GM21367 (cell line): ENCODE measurements around the gene NOTO.
A peak's percentile ranks its signal among the peaks of the same experiment; 100 is the strongest.
"Not testable (repeated sequence)": the region's sequence is repeated elsewhere in the genome, so short reads cannot be mapped to it uniquely, and the experiment has no call there.

Source experiments
- ATAC-seq: cut with Tn5 transposase; IDR thresholded peaks from one replicate; pipeline ENCODE4 v1.9.1; 2021; ENCODE audit not compliant: unreplicated experiment

NOTO gene

GRCh38 chr2:73202156-73203054 is at the start of gene NOTO:
Gene NOTO (plus strand): TSS chr2:73202574. CDS start chr2:73202667, 93 bp downstream.
- ATAC-seq: no peak

- no peak for ATAC-seq
Observed at GRCh38 chr2:73156539-73157124, 45.7 kb upstream of the NOTO start.

DNA sequence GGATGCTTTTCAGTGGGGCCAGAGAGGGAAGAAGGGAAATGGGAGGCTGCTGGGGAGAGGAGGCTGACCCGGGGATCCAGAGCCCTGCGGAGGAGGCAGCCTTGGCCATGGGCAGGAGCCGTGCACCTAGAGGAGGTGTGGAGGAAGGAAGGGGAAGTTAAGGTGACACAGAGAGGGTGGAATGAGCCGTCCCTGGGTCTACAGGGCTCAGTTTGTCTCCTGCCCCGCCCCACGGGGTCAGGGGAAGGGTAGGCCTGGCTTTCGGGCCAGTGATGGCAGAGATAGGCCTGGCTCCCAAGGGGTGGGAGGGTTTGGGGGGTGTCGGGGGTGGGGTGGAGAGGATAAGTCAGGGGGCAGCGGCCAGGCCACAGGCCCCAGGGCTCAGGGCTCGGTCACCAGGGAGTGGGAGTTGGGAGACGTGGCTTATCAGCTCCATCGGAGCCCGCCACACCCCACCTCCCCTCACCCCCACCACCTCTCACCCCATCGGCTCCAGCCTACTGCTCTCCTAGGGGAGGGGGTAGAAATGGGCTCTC is 39.5 kb upstream of the NOTO start:
- no peak for ATAC-seq

GRCh38 chr2:73163483-73164367 is 38.6 kb upstream of the NOTO start:
- ATAC-seq: peak; percentile 73

- not testable (repeated sequence) for ATAC-seq
Observed at GRCh38 chr2:73165978-73166377, 36.4 kb upstream of the NOTO start.

DNA sequence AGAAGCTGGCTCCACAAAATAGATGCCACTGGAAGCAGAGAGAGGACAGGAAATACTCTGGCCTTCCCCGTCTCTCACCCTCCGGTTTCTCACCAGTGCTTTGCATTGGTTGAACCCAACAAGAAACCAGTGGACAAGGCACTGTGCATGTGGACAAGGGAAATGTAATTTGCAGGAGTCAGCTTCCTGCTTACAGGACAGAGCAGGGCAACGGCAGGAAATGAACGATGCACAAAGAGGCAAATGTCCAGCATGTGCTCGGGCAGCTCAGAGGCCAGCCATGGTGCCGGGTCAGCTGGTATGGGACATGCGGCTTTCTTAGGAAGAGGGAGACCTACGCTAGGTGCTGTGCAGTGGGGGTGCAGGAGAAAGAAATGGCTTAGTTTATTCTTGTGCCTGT is 35.6 kb upstream of the NOTO start:
- ATAC-seq: not testable (repeated sequence)

DNA sequence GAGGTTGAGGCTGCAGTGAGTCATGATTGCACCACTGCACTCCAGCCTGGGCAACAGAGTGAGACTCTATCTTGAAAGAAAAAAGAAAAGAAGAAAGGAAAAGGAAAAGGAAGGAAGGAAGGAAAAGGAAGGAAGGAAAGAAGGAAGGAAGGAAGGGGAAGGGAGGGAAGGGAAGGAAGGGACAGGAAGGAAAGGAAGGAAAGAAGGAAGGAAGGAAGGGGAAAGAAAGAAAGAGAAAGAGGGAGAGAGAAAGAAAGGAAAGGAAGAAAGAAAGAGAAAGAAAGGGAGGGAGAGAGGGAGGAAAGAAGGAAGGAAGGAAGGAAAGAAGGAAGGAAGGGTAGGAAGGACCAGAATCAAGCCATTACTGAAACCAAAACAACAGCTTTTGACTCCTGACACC is 34.0 kb upstream of the NOTO start:
- not testable (repeated sequence) for ATAC-seq

DNA sequence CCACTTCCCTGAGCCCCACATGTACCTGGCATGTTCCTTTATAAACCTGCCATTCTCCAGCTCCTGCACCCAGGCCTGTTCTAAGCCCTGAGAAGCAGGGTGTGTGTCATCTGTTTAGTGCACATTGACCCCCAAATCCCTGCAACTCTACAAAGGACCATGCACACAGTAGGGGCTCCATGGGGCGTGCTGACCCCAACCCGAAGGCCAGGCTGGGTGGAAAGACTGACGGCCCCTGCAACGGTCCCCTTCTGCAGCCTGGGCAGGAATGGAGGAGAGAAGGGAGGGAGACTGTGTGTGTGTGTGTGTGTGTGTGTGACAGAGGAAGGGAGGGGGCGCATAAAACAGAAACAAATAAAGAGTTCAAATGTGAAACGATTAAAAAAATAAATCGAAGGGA is 32.0 kb upstream of the NOTO start:
- ATAC-seq: not testable (repeated sequence)

DNA sequence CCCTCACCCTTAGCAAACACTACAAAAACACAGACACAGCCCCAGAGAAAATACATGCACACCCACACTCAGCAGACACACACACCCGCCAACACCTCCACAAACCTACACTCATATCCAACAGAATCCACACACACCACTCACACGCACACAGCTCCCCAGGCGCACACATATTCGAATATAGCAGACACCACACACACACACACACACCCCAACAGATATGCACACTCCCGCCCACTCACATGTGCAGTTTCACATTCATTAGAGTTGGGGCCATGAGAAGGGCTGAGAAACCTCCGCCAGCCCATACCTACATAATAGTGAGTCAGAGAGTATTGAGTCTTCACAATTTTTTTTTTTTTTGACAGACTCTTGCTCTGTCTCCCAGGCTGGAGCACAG is 29.4 kb upstream of the NOTO start:
- no peak for ATAC-seq

GRCh38 chr2:73173781-73174180 is 28.6 kb upstream of the NOTO start:
- no peak for ATAC-seq

- ATAC-seq: no peak
Observed at GRCh38 chr2:73174244-73174643, 28.1 kb upstream of the NOTO start.

DNA sequence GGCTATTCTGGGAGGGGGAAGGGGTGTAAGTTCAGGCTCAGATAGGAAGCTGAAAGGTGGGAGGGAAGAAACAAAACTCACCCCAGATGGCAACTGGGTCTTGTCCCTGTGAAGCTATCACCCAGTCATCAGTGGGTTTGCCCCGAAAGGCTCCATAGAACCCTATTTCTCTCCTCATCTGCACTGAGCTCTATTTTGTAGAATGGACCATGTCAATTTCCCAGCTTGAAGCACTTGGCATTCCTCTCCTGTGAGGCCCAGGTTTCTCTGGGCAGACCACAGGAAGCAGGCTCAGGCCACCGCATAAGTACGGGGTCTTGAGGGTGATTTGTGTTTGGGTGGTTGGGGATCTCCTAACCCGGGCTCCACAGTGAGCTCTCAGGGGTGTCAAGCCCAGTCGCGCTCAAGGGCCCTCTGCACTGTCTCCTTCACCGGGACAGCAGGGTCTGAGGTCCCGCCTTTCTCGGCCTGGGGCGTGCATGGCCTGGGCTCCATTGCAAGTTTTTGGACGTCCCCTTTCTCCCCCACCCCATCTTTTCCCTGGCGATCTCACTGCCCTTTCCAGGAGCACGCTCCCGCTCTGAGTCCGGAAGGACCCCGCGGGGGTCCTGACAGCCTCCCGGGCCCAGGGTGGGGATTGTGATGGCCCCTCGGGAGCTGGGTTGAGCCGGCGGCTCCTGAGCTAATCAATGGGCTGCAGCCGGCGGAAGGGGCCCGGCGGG is 27.3 kb upstream of the NOTO start:
- no peak for ATAC-seq

- peak; percentile 41 for ATAC-seq
Observed at GRCh38 chr2:73175663-73176204, 26.6 kb upstream of the NOTO start.

DNA sequence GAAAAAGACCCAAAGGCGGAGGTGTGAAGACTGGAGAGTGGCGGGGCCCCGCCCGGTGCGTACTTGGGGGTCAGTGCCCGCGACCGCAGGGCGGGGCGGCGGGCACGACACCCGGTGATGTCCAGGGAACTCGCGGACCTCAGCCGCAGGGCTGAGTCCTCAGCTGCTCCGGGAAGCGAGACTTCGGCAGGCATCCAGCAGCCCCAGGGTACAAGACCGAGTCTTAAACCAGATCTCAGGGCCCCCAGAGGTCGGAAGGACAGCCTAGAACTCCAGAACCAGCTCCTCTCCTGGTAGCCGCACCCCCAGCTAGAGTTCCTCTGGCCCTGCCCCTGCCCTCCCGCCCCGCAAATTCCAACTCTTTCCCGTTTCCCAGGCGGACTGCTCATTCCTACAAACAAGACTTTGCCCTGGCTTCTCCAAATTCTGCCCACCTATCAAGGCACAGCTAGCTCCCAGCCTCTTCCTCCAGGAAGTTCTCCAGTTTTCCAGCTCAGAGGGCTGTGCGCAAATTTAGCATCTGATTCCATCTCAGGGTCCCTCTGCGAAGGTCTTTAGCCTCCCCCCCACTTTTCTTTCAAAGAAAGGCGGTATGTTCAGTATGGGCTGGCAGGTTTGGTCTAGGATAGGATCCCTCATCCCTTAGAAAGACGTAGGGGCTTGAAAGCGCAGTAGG is 26.0 kb upstream of the NOTO start:
- no peak for ATAC-seq

DNA sequence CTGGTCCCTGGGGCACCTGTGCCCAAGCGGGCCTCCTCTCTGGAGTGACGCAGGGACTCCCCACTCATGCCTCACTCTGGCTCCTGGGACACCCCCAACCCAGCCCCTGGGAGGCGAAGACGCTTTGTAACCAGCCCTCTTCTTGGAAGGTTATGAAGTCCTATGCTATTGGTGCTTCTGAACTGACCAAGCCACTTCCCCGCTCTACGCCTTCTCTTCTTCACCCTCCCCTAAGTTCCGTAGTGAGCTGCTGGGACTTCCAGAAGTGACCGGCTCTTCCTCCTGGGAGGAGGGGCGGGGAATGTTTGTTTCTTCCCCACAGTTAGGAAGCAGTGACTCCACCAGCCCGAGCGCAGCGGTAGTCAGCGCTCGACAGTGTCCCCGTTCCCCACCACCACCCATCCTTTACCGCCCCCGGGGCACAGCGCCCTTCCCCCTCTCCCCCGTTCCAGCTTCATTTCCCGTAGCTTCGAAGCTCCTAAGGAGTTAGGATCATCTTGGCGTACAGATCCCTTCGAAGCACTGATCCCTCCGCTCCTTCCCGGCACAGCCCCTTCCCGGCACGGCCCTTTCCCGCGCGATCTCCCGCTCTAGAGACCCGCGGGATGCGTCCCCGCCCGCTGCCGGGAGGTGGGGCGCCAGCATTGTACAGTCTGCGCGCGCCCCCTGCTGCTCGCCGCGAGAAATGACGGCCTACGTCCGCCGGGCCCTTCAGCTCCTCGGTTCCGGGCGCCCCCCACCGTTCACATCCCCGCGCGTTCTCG is 25.3 kb upstream of the NOTO start:
- peak; percentile 85 for ATAC-seq

- ATAC-seq: peak; percentile 5
Observed at GRCh38 chr2:73177645-73178255, 24.6 kb upstream of the NOTO start.

DNA sequence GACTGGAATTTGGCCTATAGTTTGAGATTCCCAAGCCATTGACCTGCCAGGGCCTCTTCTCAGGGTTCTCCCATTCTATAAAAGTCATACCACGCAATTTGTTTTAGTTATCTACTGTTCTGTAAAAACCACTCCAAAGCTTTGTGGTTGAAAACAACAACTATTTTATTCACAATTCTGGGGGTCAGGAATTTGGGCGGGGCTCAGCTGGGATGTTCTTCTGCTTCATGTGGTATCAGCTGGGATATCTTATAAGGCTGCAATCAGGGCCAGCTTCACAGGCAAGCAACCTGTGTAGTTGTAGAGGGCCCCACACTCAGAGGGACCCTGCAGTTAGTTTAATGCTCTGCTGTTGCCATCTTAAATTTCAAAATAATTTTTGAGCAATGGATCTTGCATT is 16.4 kb upstream of the NOTO start:
- ATAC-seq: no peak

DNA sequence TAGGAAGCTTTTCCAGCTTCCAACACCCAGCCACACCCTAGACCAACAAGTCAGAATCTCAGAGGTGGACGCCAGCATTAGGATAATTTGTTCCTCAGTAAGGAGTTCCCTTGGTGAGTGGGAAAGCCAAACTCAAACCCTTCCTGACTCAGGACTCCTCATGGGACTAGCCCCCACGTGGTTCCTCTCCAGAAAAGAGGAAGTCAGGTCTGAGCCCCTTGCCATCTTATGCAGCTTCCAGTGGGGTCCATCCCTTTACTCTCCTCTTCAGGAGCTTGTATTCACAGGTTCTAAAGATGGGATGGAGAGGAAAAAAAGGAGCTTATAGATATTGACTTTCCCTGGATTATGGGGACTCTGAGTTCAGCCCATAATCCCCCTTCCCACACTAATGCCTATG is 14.8 kb upstream of the NOTO start:
- no peak for ATAC-seq

DNA sequence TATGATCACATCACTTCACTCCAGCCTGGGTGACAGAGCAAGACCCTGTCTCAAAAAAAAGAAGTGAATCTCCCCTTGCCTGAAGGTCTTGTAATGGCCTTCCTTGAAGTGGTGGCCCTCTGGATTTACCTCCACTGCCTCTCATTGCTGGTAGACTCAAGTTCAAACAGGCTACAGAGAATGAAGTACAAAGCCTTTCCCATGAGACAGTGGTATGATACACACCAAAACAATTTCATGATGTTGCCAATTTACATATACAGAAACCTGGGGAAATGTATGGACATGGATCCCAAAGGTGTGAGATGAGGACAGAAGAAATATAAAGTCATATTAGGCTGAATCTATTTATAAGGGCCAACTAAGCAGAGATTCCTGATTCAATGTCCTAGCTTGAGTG is 4.8 kb upstream of the NOTO start:
- ATAC-seq: no peak
